ENCODE data around the gene ATP4A. TPM values are rescaled to one million over a fixed set of nuclear protein-coding genes. Genes with fewer than 3 reads are reported as not detected.

Gene ATP4A
- total RNA-seq, 1 experiment from 2014 or later: not detected

DNA sequence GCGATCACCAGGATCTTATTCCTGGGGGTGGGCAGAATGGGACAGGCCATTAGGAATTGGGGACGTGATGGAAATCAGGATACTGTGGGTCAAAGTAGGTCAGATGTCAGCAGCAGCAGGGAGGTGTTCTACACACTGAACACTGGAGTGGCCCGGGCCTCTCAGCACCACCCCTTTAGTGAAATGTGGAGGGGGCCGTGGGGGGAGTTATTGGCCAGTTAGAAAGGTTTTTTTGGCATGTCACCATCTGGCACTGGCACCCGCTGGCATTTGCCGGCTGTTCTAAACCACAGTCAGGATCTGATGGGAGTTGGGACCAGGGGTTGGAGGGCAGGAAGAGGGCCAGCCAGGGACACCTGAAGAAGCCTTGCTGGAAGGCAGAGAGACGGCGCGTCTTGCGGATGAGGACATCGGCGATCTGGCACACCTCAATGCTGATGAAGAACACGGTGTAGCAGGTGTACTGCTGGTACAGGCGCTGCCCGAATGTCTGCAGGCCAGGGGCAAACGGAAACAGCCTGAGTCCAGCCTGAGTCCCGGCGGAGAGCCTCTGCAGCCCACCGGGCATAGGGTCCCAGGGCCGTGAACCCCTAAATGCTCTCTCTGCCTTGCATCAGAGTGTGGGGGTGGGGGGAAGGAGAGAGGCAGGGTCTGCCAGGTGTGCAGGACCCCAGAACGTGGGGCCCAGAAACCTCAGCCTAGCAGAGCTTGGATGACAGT, 12.2 kb downstream of the ATP4A start:
- Mint-ChIP-seq H3K36me3 (ENCODE audit: insufficient read depth, unreplicated experiment) (peaks cover 11% of the 10 kb centered on the region), H3K4me1 (ENCODE audit: low read depth, unreplicated experiment) (peaks cover 15% of the 10 kb centered on the region), H3K27me3 (ENCODE audit: insufficient read depth, unreplicated experiment) (peaks cover 3% of the 10 kb centered on the region), H3K27ac (ENCODE audit: unreplicated experiment) (no peak overlapping the region), H3K4me3 (ENCODE audit: unreplicated experiment) (no peak overlapping the region), H3K9me3 (ENCODE audit: unreplicated experiment) (no peaks in the 10 kb centered on the region)
- Histone ChIP-seq H3K4me3 (ENCODE audit: low read depth, low read length) (no peak overlapping the region), H3K9me3 (no peaks in the 10 kb centered on the region), H3K27me3 (replicated peaks; ENCODE audit: control insufficient read depth, insufficient read depth, low read length) (no peaks in the 10 kb centered on the region), H3K36me3 (ENCODE audit: control insufficient read depth, insufficient read depth, low read length) (peaks cover 3% of the 10 kb centered on the region; the same call in 1 of the 2 replicates), H3K4me1 (peaks cover 6% of the 10 kb centered on the region; the same call in 1 of the 2 replicates)
- TF ChIP-seq CTCF (IDR thresholded peaks at IDR 0.05; ENCODE audit: insufficient read depth in 1 of 2, low read depth in 1 of 2, low read length in 1 of 2, severe bottlenecking in 1 of 2, unreplicated experiment in 1 of 2): no peak
- ChIA-PET POLR2A (no interaction called here), CTCF (no interaction called here)
- BruUV-seq (replicated peaks): no TSS peak
- DNase-seq: no peak
- intact Hi-C loops (cut with micrococcal nuclease; ENCODE audit: unreplicated experiment): no loop called here

GRCh38 chr19:35549879-35550523, 13.5 kb downstream of the ATP4A start:
- H3K27me3 Mint-ChIP-seq (ENCODE audit: insufficient read depth, unreplicated experiment): peaks cover 3% of the 10 kb centered on the region
- no peak for DNase-seq
- peaks cover 19% of the 10 kb centered on the region for H3K36me3 Mint-ChIP-seq (ENCODE audit: insufficient read depth, unreplicated experiment)
- intact Hi-C loops (cut with micrococcal nuclease; ENCODE audit: unreplicated experiment): loop anchor here (1.0 to 5.0 kb wide), 3 partner anchors 77 to 167 kb away; partner anchors contain the start of genes ETV2 and RBM42
- ChIA-PET POLR2A (no interaction called here), CTCF (no interaction called here)
- TF ChIP-seq CTCF (IDR thresholded peaks at IDR 0.05; ENCODE audit: insufficient read depth in 1 of 2, low read depth in 1 of 2, low read length in 1 of 2, severe bottlenecking in 1 of 2, unreplicated experiment in 1 of 2): no peak
- BruUV-seq (replicated peaks): no TSS peak
- H3K27ac Mint-ChIP-seq (ENCODE audit: unreplicated experiment): no peak overlapping the region
- Histone ChIP-seq H3K4me3 (ENCODE audit: low read depth, low read length) (no peak overlapping the region), H3K4me1 (peaks cover 8% of the 10 kb centered on the region; the same call in 1 of the 2 replicates), H3K9me3 (no peaks in the 10 kb centered on the region), H3K36me3 (ENCODE audit: control insufficient read depth, insufficient read depth, low read length) (peaks cover 3% of the 10 kb centered on the region; the same call in 1 of the 2 replicates), H3K27me3 (replicated peaks; ENCODE audit: control insufficient read depth, insufficient read depth, low read length) (no peaks in the 10 kb centered on the region)
- peaks cover 18% of the 10 kb centered on the region for H3K4me1 Mint-ChIP-seq (ENCODE audit: low read depth, unreplicated experiment)
- H3K4me3 Mint-ChIP-seq (ENCODE audit: unreplicated experiment): no peak overlapping the region
- H3K9me3 Mint-ChIP-seq (ENCODE audit: unreplicated experiment): no peaks in the 10 kb centered on the region

GRCh38 chr19:35549174-35549788, 14.2 kb downstream of the ATP4A start:
- peak; percentile 49 to 66 for TF ChIP-seq CTCF (IDR thresholded peaks at IDR 0.05; ENCODE audit: insufficient read depth in 1 of 2, low read depth in 1 of 2, low read length in 1 of 2, severe bottlenecking in 1 of 2, unreplicated experiment in 1 of 2)
- Mint-ChIP-seq H3K9me3 (ENCODE audit: unreplicated experiment) (no peaks in the 10 kb centered on the region), H3K4me3 (ENCODE audit: unreplicated experiment) (no peak overlapping the region), H3K4me1 (ENCODE audit: low read depth, unreplicated experiment) (peaks cover 22% of the 10 kb centered on the region), H3K27me3 (ENCODE audit: insufficient read depth, unreplicated experiment) (peaks cover 3% of the 10 kb centered on the region), H3K36me3 (ENCODE audit: insufficient read depth, unreplicated experiment) (peaks cover 19% of the 10 kb centered on the region), H3K27ac (ENCODE audit: unreplicated experiment) (no peak overlapping the region)
- H3K4me1 ChIP-seq: peaks cover 11% of the 10 kb centered on the region
- H3K4me3 ChIP-seq (ENCODE audit: low read depth, low read length): no peak overlapping the region
- H3K36me3 ChIP-seq (ENCODE audit: control insufficient read depth, insufficient read depth, low read length): peaks cover 3% of the 10 kb centered on the region; the same call in 1 of the 2 replicates
- ChIA-PET POLR2A (interaction anchor here (0.5 kb wide), 1 partner anchor 59 kb away, joined by 3 read pairs; no protein-coding TSS in a partner anchor), CTCF (interaction anchor here (0.9 to 1.5 kb wide), 2 partner anchors 39 to 199 kb away, joined by 3 to 4 read pairs; partner anchors contain the start of gene LIN37)
- BruUV-seq (replicated peaks): no TSS peak
- no peaks in the 10 kb centered on the region for H3K9me3 ChIP-seq
- DNase-seq: peak; percentile 66 to 68
- intact Hi-C loops (cut with micrococcal nuclease; ENCODE audit: unreplicated experiment): loop anchor here (1.0 to 5.0 kb wide), 3 partner anchors 78 to 168 kb away; partner anchors contain the start of genes ETV2 and RBM42
- H3K27me3 ChIP-seq (replicated peaks; ENCODE audit: control insufficient read depth, insufficient read depth, low read length): no peaks in the 10 kb centered on the region

All from Caco-2 (cell line).